Activated CD8-positive, alpha-beta memory T cell treated with anti-CD3 and anti-CD28 coated beads, Interleukin-2, amount 50 U/mL, for 48 hours (primary cell): ENCODE results near the gene BICD1.

Source experiments
- DNase-seq: peaks from one replicate; pipeline ENCODE4 v3.0.0-alpha.2; 2020

The BICD1 gene

DNA sequence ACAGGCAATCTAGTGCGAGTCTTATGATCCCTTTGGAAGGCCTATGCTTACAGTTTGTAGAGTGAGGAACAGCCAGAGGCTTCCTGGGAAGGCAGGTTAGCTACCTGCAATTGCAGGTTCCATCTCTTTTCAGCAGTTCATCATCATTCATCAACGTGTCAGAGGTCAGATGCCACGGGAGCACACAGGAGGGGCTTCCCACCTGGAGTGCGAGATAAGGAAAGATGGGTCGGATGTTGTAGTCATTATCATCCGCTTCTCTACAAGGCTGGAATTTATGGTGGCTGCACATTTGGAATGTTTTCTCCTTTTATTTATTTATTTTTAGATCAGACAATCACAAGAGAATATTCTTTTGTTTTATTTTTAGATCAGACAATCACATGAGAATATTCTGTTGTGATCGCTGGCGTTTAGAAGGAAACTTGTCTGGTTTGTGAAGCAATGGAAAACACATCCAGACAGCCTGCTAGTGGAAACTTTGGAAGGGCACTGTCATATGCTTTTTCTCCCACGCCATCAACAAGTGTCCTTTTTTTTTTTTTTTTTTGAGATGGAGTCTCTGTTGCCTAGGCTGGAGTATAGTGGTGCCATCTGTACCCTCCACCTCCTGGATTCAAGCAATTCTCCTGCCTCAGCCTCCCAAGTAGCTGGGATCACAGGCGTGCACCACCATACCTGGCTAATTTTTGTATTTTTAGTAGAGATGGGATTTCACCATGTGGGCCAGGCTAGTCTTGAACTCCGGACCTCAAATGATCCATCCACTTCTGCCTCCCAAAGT lies 1.9 kb upstream of the BICD1 start:
- no peak for DNase-seq

DNA sequence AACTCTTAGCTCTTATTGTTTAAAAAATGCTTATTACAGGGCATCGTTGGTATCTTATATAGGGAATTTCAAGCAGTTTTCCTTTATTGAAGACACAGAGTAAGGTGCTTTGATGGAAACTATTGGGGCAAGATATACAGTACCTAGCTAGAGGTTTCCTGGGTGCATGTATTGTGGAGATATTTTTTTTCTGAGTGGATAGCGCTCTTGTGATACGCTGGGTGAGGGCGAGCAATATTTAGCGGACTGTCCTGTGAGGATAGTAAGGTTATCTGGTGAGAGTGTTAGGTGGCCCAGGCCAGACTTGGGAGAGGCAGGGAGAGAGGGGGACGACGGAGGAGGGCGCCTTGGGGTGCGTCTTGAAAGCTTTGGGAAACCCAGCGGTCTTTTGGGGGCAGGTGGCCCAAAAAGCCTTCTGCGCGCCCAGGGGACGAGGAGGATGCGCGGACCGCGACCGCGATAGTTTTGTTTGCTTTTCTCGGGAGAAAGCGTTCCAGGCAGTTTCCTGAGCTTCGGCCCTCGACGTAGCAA lies 596 bp upstream of the BICD1 start:
- no peak for DNase-seq

DNA sequence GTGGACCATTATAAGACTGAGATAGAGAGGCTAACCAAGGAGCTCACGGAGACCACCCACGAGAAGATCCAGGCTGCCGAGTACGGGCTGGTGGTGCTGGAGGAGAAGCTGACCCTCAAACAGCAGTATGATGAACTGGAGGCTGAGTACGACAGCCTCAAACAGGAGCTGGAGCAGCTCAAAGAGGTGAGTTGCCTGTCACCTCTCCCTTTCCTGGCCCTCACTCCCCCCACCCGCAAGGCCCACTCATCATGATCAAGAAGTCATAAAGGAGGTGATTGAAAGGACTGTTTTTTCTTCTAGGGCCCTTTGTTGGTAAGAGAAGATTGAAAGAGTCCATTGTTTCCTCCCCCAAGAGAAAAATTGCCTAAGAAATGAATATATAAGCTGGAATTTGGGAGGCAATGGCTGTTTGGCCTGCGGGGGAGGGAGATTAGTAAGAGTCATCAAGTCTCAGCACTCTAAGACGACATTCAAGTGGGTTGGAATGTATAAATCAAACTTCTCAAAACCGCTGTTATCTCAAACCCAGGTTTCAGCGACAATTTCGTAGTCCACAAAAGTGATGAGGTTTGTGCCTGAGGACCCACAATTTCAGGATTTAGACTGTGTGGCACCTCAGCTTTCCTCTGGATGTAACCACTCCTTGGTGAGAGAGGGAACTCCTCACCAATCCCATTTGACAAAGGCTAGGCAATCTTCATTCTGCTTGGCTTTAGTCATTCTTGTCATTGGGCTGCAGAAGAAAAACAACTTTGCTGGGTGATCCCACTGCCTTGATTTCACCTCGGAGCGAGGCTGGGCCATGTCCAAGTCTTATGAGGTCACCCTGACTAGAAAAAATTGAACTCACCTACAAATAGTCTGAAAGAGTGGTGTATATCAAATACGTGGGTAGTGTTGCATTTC lies 966 bp downstream of the BICD1 start:
- DNase-seq = peak; percentile 63

DNA sequence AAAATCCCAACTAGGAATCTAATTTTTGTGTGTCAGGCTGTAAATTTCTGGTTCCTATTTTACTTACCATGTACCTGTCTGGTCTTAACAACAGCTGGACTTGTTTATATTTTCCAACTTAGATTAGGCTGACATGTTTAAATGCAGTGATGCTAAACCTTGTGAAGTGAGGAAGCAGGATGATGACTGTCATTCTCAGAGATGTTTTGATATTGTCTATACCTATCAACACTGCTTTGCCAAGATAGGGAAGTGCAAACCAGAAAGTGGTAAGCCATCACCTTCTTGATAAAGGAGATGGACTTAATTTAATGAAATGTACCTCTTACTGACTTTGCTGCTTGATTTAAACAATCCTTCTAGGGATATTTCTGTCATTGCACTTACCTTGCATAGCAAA lies 2.1 kb downstream of the BICD1 start:
- DNase-seq = no peak

DNA sequence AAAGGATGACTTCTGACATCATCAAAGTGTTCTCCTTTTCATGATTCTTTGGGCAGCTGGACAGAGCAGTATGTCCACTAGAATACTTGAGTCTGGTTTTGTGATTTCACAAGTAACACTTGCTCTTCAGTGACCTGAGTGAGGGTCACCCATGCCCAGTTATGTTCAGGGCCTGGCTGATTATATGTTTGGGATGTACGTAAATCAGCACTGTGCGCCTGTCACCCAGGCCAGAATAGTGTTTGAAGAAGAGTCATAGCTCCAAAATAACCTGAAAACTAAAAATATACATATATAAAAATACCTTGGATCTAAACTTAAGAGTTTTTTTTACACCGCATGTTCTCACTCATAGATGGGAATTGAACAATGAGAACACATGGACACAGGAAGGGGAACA lies 3.8 kb downstream of the BICD1 start:
- DNase-seq = no peak

DNA sequence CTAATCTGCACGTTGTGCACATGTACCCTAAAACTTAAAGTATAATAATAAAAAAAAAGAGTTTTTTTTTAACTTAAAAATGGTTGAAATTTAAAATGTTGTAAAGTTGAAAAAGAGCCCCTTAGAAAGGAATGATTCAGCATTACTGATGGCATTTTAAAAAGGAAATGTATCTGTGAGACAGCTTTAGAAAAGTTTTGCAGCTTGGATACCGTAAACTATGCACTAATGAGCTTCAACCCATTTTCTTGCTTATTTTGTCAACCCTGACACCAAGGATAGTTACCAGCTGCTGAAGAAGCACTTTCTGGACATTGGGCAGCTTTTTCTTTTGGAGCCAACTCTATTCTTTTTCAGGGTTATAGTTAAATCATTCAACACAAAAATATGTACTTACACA lies 4.3 kb downstream of the BICD1 start:
- DNase-seq = no peak

DNA sequence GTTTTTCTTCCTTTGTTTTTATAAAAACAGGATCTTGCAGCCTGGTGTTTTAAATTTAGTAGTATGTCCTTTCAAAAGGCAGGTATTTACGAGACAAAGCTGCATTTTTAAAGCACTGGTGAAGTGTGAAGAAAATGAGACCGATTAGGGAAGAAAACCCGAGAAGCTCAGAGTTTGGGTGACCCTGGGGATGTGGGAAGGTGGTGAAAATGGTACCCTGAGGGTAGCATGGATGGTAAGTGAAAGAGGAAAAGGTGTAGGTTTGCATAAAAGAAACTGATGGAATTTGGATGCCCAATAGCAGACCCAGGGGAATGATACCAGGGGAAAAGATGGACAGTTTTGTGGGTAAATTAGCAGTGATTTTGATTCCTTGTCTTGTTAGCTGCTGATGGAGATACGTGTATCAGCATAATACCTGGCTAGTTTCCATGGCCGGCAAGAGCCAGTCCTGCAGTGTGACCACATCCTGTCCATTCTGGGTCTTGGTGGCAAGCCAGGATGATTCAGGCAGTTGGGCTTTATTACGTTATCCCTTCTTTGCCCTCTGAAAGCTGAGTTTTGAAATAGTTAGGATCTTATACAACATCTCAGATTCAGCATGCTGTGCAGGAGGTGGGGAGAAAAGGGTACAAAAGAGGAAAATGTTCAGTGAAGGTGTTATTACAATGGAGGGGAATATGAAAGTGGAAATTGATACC lies 8.9 kb downstream of the BICD1 start:
- no peak for DNase-seq

DNA sequence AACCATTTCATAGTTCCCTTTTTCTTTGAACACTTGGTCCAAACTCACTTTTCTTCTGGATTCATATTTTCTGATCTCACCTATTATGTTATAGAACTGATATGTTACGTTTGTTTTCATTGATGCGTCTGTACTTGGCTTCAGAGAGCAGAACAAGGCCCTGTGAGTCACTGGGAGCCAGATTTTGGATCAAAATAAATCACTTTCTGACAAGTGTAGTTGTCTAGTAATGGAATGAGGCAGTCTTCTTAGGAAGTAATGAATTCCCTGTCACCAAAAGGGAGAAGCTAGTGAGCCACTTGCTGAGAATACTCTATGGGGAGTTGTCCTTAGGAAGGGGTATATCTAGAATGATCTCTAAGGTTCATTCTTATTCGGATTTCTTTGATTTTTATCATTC lies 10.2 kb downstream of the BICD1 start:
- no peak for DNase-seq

DNA sequence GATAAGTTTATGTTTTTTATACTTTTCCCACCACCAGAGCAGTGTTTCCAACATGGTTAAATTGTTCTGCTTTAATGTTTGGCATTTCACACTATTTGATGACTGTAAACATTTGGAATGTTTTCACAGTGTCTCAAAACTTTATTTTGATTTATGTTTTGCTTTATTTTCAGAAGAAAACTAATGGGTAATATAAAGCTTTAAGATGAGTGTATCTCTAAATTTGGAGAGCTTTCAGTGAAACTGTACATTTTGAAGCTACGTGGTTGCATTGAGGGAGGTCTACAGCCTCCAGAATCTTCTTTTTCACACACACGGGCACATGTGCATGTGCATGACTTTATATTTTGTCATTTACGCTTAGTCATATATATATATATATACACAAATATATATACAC lies 10.7 kb downstream of the BICD1 start:
- no peak for DNase-seq

DNA sequence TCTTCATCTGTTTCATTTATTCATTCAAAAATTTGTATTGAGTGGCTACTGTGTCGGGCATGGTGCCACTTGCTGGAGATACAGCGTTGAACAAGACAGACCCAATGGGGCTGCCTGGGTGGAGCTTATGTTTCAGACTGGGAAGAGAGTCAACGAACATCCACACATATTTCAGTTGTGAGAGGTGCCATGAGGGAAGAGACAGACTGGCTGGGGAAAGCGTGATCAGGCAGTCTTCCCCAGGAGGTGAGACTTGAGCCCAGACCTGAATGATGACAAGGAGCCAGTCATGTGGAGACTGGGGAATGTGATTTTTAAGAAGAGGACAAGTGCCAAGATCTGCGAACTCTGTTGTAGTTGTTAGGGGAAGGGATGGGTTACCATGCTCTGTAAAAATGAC lies 12.2 kb downstream of the BICD1 start:
- DNase-seq = no peak

DNA sequence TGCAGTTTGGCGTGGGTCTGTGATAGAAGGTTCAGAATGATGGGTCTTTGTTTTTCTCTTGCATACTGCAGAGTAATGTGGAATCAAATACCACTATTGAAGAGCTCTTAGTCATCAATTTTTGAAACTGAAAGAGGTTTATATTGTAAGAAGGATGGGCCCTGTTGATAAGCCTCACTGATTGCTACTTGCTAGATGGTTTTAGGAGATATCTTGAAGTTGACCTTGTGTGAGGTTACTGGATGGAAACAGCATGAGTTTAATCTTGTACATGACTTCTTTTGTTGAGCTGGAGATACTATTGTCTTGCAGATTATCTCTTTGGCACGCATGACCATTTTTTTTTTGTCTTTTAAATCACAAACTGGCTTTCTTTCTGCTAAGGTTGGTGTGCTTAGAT lies 13.8 kb downstream of the BICD1 start:
- no peak for DNase-seq

DNA sequence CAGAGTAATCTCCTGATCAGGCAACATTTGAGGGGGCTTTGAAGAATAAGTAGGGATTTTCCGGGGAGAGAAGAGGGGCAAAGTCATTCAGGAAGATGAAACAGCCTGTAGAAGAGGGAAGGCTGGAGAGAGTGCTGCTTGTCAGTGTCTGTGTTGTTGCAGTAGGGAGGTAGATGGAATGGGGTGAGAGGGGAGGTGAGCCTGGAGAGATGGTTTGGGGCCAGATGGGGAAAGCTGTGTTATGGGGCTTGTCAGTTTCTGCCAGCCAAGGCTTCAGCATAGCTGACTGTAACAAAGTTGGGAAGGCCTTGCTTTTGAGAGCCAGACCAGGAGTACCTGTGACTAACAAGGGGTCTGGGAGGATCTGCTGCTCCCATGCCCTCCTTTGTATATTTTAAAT lies 18.0 kb downstream of the BICD1 start:
- no peak for DNase-seq

DNA sequence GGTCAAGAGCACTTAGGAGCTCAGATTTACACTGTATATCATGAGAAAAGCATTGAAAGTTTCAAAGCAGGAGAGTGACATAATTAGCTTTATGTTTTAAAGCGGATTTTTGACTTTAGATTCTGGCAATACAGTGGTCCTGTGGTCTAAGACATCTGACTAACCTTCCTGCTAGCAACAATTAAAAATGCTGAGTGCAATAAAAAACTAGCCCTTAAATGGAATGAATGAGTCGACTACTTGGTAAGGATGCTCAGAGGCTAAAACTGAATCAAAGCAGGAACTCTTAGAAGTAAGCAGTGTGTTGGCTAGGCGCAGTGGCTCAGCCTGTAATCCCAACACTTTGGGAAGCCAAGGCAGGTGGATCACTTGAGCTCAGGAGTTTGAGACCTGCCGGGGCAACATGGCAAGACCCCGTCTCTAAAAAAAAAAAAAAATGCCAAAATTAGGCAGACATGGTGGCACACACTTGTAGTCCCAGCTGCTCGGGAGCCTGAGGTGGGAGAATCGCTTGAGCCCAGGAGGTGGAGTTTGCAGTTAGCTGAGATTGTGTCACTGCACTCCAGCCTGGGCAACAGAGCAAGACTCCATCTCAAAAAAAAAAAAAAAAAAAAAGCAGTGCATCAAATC lies 18.9 kb downstream of the BICD1 start:
- DNase-seq = no peak

DNA sequence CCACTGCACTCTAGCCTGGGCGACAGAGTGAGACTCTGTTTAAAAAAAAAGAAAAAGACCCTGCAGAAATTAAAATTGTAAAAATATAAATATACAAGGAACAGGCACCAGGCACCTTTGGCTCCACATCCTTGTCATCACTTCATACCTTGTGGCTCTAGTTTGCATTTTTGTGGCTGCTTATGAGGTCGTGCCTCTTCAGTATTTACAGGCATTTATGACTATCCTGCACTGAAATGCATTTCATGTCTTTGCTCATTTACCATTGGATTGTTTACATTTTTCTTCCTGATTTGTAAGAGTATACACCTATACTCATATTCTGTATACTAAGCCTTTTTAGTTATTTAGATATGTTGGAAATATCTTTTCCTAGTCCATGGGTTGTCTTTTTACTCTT lies 20.1 kb downstream of the BICD1 start:
- no peak for DNase-seq

DNA sequence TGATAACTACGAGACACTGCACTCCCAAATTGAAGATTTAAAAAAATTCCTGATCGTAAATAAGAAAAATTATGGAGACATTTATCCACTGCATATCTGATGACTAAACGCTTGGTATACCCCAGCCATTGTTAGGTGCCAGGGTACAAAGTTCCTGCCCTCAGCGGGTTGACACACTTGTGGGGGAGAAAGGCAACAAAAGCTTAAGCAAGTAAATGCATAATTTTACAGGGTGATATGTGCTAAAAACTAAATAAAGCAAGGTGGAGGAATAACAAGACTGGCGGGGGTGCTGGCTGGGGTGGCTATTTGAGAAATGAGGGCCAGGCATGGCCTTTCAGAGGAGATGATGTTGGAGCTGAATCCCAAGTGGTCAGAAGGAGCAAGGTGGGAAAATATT lies 25.0 kb downstream of the BICD1 start:
- DNase-seq = no peak

DNA sequence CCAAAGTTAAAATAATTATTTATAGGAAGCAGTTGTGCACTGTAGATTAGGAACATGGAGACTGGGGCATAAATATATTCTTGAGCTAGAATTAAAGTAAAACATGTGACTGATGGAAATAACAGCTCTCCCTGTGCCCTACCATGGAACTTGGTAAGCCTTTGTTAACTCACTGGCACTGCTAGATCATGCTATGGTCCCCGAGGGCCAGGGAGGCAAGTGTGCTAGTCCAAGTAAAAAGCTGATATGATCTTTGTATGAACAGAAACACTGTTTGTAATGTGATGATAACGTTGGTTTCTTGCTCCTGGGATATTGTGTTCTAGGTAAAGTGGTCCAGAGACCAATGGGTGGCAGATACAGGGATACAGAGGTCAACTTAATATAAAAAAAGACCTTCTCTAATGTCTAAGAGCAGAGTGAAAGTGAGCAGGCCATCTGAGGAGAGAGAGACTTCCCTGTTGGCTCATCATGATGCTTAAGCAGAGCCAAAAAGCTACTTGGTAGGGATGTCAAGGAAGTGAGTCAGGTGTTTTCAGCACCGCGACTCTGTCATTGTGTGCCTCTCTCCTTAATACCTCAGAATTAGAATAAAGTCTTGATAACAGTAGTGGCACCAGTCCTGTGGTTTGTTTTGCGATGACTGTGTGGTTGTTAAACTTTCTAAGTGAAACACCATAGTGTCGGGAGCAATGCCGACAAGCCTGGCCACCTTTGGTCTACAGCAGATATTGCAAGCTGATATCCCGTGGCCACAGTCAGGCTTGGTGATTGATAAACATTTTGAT lies 27.6 kb downstream of the BICD1 start:
- peak; percentile 72 for DNase-seq

DNA sequence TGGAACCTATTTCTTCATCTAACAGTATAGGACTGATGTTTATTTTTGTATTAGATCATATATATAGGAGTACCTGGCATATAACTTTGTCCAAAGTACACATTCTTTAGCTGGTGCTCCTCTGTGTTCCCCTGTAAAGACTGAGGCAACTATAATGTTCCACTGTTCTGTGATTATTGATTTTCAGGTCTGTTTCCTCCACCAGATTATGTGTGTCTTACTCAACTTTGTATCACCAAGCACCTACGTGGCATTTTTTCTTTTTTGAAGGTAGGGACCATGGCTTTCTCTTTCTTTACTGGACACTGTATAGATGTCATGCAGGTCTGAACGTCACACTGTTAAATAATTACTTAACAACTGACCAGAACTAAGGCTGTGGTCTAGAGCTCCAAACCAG lies 29.3 kb downstream of the BICD1 start:
- no peak for DNase-seq

DNA sequence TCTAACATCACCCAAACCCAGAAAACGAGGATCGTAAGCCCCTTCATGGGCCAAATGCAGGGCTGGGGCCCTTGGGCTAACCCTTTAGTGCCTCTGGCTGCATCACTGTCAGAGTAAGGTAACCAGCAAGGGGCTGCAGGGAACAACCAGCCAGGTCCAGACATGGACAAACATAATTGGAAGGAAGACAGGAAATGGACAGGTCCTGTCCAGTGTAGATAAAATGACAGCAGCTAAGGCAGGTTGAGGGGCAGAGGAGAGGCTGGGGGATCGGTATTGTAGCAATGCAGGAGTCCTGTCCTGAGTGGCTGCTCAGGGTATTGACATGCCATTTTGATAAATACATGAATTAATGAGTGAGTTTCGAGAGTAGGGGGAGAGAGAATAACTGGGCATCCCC lies 29.8 kb downstream of the BICD1 start:
- DNase-seq = no peak

DNA sequence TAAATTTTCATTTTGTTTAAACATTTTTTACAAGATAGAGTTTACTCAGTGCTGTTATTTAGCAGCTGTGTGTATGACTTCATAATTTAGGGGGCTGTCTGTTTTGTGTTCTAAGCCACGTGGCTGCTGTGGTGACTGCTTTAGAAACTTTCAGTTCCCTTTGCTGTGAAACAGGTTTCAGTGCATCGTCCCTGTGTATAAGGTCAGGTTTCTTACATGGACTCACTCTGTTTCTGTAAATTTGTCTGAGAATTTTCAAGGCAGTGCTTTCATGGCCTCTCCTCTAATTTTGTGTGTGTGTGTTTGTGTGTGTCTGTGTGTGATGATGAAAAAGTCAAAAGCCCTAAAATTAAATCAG lies 32.4 kb downstream of the BICD1 start:
- DNase-seq = no peak

DNA sequence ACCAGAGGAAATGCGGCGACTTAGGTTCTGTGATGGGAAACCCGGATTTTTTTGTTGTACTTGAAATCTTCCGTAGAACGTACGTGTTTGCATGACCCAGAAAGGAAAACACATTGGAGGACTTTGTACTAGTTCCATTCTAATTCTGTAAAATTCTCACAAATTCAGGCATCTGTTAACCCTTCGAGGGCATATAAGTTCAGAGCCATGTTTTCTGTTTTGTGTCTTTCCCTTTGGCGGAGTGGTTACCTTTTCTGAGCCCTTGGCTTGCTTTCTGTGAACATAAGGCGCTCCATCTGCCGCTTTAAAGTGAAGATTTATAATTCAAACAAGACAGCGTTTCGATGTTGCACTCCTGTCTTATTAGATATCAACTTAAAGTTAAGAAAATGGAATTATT lies 34.2 kb downstream of the BICD1 start:
- no peak for DNase-seq

DNA sequence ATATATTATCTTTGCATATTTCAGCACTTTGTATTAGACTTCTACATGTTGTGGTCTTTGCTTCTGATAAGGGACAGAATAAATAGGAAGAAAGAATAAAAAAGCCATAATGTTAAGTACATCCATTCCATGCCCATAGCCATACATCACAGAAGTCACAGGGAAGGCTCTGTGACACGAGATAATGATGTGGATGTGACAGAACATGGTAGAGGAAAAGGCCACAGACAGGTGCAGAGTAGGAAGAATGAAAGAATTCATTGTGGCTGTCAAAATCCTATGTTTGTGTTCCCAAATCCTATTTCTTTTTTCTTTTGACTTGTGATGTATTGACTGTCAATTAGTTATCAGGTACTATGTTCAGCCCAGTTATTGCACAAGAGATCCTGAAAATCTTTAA lies 38.4 kb downstream of the BICD1 start:
- DNase-seq = no peak
